ENCODE results near the gene SIPA1L3.
"Not testable (repeated sequence)": the region's sequence is repeated elsewhere in the genome, so short reads cannot be mapped to it uniquely, and the experiment has no call there.

Gene SIPA1L3

DNA sequence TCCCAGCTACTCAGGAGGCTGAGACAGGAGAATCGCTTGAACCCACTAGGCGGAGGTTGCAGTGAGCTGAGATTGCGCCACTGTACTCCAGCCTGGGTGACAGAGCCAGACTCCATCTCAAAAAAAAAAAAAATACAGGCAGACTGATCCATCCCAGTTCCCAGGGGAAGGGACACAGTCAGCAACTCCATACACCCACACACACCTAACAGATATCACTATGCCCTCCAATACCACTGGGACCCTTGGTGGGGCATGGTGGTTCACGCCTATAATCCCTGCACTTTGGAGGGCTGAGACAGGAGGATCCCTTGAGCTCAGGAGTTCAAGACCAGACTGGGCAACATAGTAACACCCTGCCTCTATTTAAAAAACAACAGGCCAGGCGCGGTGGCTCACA lies 314.4 kb downstream of the SIPA1L3 start:
- DNase-seq: no peak

DNA sequence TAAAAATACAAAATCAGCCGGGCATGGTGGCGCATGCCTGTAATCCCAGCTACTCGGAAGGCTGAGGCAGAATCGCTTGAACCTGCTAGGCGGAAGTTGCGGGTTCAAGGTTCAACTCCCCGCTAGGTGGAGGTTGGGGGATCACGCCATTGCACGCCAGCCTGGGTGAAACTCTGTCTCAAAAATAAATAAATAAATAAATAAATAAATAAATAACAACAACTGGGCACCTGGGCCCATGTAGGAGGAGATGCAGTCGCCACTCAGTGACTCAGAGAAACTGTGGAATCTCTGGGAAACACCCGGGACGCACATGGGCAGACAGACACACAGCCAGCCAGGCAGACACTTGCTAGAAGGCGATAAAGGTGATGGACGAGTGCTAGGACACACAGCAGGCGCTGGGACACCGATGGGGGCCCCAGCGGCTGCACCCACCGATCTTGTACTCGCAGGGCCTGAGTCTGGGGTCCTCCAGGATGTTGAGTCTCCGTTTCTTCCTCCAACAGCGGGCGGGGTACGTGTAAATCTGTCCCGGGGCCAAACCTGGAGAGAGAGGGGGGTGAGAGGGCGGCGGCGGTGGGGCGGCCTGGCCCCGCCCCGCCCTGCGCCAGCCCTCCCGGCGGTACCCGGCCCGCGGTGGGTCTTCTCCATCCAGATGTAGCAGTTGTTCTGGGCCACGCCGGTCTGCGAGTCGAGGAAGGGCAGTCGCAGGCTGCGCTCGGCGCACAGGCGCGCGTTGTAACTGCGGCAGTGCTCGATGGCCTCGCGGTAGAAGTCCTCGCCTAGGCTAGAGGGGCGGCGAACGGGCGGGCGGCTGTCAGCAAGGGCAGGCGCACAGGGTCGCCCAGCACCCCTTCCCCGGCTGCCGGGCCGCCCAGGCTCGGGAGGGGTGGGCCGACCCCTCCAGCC lies 315.2 kb downstream of the SIPA1L3 start:
- no peak for DNase-seq

DNA sequence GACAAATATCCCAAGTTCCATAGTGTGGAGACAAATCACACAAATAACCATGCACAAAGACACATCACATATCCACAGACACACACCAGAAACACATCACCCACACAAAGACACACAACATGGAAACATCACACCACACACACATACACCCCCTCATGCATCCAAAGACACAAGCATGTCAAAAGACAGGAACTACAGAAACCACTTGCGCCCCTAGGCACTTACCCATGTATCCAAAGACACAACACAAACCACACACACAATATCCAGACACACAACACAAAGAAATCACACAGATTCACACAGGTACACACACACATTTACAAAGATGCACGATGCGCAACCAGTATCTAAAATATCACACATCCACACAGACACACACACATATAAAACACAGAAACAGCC lies 316.1 kb downstream of the SIPA1L3 start:
- DNase-seq: no peak

DNA sequence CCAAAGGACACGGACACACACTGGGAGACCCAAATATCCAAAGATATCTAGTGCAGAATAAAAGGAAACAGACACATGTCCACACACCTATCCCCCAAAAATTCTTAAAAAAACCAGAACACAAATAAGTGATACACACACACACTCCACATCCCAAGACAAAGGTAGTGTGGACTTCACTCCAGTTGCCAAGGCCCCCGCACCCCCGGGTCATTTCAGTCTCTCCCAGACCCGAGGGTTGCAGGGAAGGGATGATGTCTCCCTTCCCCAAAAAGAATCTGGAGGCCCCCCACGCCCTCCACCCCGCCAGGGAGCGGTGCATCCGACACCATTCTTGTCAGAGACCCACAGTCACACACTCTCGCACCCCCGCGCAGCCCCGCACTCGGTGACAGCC lies 316.6 kb downstream of the SIPA1L3 start:
- no peak for DNase-seq

DNA sequence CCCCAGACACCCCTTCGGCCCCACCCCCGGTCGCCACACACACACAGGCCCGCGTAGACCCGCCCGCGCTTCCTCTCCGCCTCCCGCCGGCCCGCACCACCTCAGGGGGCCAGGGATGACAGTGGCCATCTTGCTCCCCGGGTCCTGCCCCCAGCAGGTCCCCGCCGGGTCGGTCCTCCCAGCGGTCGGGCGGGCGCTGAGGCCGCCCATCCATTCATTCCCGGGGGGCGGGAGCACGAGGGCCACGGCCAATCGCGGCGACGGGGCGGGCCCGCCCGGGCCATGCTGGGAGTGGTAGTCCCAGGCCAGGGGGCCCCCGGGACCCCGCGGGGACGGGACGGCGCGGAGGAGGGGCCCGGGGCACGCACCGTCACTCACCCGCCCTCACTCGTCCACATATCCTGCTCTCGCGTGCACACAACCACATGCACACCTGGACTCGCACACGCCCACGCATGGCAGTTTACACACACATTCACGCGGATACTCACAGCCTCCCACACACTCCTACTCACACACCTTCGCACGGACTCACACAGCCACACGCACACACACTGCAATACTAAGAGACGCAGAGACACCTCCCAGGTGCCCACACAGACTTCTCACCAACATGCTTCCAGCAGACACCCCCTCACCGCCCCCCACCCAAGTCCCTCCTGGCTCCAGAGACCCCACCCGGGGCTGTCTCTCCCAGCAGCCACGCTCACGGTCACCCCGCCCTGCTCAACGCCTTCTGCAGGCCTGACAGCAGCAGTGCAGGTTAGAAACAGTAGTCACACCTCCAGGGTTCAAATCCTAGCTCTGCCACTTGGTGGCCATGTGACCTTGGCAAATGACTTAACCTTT lies 317.2 kb downstream of the SIPA1L3 start, which contains the start of gene DPF1:
Gene DPF1 (minus strand): TSS at position 209 of the 849 bp plus-strand sequence. CDS start 80 bp downstream, at position 129.
- DNase-seq: peak; percentile 24

DNA sequence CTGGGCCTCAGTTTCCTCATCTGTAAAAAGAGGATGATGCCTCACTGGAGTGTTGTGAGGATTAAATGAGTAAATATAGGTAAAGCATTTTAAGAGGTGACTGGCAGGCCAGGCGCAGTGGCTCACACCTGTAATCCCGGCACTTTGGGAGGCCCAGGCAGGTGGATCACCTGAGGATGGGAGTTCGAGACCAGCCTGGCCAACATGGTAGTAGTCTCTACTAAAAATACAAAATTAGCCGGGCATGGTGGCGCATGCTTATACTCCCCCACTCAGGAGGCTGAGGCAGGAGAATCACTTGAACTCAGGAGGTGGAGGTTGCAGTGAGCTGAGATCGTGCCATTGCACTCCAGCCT lies 317.8 kb downstream of the SIPA1L3 start:
- DNase-seq: not testable (repeated sequence)

DNA sequence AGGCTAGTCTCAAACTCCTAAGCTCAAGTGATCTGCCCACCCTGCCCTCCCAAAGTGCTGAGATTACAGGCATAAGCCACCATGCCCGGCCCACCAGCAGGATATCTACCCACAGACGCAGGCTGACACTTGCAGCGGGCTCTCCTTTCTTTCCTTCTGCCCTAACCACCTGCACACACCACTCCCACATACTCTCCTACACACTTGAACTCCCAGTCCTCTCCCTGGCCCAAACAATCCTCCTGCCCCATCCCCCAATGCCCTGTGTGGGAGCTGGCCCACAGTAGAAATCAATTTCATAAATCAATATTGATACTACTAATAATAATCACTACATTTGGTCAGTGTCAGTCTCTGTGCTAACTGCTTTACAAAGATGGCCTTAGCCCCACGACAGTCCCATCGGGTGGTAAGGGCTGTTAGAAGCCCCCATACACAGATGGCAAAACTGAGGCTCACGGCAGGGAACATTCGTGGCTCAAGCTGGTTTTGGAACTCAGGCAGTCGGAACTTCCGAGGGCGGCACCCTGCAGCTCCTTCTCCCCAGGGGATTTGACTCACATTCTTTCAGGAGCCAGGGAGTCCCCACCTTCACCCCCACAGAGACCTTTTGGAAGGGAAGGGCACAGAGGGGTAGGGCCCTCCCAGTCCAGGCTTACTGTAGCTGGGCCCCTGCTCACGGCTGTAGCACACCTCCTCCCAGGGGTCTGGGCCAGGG lies 320.4 kb downstream of the SIPA1L3 start:
- DNase-seq: no peak

DNA sequence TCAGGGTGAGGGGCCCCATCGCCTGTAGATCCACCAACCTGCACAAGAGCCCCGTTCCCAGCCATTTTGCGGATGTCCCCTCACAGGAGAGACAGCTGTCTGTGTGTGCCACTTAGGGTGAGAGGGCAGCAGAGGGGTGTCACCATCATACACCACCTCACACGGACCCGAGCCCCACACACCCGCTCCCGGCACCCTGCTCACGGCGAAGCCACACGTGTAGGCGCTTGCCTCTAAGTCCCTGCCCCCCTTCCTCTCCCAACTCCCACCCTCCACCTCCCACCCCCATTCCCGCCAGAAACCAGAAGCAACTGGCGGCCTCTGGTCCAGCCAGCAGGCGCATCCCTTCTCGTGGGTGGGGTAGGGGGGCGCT lies 321.0 kb downstream of the SIPA1L3 start:
- DNase-seq: no peak

DNA sequence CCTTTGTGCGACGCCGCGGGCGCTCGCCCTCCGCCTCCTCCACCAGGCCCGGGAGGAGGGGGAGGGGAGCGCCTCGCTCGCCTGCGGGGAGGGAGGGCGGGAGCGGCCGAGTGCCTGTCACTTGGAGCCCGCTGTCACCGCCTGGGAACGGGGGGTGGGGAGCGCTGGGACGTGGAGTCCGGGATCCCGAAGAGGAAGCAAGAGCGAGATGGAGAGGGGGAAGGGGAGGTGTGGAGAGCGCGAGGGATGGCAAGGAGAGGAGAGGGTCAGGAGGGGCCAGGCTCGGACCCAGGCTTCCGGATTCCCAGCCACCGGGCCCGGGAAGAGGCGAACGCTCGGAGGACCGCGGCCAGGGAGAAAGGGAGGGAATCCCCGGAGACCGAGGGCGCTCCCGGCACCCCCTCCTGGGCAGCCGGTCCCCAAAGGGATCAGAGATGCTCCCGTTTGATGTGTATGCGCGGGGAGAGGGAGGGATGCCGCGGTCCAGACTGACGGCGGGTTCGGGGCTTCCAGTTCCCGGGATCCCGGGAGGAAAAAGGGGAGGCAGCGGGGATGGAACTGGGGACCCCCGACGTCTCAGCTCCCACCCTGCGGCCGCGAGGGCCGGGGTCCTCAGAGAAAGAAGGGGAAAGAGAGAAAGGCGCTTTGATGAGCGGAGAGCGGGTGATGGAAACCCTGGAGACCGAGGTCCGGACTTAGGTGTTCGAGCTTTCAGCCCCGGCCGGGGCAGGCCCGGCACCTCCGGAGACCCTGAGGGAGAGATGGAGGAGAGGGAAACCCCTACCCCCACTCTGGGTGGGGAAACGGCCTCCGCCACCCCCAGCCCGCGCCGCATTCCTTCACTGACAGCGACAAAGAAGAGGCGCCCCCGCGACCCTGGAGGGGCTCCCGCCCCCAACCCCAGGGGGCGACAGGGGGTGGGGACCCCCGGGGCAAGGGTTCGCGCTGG lies 321.8 kb downstream of the SIPA1L3 start:
- DNase-seq: no peak

DNA sequence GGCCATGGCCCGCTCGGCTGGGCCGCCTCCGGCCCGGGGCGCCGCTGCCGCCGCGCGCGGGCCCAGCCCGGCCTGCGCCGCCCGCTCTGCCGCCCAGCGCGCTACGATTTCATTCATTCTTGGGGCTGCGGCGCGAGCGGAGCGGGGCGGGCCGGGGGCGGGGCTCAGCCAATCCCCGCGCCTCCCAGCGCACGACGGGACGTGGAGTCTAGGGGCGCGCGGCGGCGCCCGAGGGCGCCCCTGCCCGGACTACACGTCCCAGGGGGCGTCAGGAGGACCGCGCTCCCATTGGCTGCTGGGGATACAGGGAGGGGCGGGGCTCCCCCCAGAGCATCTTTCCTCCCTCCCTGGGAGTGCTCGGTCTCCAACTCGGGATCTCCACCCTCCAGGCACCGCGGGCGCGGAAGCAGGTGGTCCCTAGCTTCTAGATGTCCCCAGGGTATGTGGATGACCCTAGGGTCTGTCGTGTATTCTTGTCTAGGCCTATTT lies 322.6 kb downstream of the SIPA1L3 start:
- DNase-seq: peak; percentile 37

DNA sequence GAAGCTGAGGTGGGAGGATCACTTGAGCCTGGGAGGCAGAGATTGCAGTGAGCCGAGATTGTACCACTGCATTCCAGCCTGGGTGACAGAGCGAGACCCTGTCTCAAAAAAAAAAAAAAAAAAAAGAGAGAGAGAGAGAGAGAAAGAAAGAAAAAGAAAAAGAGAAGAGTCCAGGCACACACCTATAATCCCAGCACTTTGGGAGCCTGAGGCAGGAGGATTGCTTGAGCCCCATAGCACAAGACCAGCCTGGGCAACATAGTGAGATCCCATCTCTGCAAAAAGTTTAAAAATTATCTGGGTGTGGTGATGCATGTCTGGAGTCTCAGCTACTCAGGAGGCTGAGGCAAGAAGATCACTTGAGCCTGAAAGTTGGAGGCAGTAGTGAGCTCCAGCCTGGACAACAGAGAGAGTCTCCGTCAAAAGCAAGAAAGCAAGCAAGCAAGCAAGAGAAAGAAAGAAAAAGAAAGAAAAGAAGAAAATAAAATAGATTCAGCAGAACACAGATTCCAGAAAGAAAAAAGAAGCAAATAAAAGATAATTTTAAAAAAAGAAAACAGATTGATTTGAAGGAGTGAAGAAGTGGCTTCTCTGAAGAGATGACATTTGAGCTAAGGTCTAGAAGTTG lies 323.6 kb downstream of the SIPA1L3 start:
- DNase-seq: not testable (repeated sequence)

DNA sequence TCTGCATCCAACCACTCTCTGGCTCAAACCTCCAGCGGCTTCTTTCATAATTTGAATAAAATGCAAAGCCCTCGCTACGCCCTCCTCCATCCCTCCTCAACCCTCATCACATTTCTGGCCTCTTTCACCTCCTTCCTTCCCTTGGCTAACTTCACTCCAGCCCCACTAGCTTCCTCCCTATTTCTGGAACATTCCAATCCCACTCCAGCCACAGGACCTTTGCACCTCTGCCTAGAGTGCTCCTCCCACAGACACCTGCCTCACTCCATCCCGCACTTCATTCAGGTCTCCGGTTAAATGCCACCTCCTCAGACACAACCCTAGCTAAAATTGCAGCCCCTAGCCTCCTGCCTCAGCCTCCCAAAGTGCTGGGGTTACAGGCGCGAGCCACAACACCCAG lies 324.9 kb downstream of the SIPA1L3 start:
- DNase-seq: no peak

DNA sequence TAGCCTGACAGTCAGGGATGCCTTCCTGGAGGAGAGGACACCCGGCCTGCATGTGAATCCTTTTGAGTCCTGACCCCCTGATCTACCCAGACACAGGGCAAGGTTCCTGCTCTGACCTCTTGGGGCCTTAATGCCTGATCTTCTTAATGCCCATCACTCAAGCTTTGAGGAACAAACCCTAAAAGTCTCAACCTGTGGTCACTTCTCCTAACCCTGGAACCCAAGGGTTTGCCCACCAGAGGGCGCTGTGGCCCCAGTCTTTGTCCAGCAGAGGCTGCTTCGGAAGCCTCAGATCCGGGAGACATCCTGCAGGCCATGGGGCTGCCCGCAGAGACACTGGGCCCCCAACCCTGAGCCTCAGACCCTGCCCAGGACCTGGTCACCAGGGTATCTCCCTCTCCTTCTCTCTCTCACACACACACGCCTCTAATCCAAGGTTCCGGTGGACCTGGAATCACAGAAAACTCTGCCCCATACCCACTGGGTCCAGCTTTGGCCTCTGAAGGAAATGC lies 326.8 kb downstream of the SIPA1L3 start:
- peak; percentile 50 for DNase-seq

DNA sequence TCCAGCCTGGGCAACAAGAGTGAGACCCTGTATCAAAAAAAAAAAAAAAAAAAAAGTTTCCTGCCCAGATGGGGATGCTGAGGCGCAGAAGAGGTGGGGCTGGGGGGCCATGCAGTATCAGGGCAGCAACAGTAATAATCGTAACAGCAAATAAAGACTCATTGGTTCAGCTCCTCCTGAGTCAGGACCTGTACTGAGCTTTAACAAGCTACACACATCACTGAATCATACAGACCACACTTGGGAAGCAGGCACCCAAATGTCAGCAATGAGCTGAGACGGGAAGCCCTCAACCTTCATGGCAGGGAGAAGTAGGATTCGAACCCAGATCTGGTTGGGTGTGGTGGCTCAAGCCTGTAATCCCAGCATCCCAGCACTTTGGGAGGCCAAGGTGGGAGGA lies 327.6 kb downstream of the SIPA1L3 start:
- no peak for DNase-seq

DNA sequence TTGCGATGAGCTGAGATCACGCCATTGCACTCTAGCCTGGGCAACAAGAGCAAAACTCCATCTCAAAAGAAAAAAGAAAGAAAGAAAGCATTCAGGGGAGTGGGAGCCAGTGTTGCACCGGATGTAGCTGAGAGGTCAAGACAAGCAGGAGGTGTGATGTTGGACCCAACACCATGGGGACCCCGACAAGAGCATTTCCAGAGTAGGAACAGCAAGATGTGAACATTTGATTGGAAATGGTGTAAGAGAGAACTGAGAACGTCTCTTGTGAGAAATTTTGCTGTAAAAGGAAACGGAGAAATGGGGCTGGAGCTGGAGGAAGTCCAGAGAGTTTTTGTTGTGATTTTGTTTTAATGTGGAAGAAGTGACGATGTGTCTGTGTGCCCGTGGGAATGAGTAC lies 332.8 kb downstream of the SIPA1L3 start:
- DNase-seq: no peak

DNA sequence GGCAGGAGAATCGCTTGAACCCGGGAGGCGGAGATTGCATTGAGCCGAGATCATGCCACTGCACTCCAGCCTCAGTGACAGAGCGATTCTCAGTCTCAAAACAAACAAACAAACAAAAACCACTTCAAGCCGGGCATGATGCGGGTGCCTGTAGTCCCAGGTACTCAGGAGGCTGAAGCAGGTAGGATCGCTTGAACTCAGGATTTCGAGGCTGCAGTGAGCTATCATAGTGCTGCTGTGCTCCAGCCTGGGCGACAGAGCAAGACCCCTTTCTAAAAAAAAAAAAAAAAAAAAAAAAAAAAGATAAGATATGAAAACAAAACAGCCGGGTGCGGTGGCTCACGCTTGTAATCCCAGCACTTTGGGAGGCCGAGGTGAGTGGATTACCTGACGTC lies 336.3 kb downstream of the SIPA1L3 start:
- DNase-seq: no peak

DNA sequence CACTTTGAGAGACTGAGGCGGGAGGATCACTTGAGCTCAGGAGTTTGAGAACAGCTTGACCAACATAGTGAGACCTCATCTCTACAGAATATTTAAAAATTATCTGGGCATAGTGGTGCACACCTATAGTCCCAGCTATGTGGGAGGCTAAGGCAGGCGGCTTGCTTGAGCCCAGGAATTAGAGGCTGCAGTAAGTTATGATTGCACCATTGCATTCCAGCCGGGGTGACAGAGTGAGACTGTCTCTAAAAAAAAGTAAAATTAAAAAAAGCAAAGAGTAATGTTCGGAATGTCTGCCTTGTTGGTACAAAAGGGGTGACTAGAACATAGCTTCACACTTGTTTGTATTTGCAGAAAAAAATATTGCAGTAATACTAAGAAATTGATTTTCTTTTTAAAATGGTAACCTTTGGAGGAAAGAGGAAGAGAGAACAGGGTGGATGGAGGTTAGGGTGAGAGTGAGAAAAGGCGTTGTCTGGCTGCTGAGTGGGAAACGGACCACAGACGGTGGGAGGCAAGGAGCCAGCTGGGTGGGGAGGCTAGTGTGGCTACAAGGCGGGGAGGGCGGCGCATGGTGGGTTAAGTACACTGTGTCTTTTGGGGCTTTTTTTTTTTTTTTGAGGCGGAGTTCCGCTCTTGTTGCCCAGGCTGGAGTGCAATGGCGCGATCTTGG lies 339.0 kb downstream of the SIPA1L3 start:
- DNase-seq: no peak

DNA sequence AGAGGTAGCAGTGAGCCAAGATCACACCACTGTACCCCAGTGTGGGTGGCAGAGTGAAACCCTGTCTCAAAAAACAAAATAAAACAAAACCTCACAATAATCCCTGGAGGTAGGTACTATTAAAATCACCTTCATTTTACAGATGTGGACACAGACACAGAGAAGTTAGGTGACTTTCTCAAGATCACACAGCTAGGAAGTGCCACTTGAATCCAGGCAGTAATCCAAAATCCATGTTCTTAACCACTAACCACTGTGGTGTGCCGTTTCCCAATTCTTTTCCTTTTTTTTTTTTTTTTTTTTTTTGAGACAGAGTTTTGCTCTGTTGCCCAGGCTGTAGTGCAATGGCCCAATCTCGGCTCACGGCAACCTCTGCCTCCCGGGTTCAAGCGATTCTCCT lies 340.1 kb downstream of the SIPA1L3 start:
- DNase-seq: no peak

DNA sequence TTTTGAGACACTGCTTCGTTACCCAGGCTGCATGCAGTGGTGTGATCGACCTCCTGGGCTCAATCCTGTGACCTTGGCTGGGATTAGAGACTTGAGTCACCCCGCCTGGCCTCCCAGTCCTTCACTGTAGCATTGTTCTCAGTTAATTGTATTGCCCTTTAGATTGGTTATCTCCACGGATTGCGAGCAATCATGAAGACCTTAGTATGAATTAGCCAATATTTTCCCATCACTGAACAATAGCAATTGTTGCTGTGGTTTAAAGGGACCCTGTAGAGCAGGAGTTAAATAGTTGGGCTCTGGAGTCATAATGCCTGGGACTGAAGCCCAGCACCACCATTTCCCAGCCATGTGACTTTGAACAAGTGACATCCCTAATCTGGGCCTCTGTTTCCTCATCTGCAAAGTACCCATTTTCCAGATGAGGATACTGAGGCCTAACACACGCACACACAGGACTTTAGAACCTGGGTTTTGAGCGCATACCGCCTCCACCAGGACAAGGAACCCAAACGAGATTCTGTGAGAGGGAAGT lies 340.8 kb downstream of the SIPA1L3 start:
- no peak for DNase-seq

DNA sequence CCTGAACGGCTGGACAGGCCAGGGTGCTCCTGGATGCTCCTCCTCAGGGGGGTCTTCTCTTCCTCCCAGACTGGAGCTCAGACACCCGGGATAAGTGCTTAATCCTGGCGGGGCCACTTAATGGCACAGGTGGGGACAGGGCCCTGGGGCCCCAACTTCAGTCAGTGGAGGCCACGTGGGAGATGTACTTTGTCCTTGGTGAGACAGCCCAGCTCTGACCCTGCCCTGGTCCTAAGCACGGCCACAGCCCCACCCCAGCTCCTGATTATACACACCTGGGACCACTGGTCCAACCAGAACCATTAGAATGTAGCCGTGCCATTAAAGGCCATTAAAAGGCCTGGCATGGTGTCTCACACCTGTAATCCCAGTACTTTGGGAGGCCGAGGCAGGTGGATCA lies 341.4 kb downstream of the SIPA1L3 start:
- DNase-seq: no peak
